ENCODE results near the gene RPS23. TPM values are rescaled to one million over a fixed set of nuclear protein-coding genes. Genes with fewer than 3 reads are reported as not detected.

The RPS23 gene
- total and polyA plus RNA-seq, 5 donors from 2014 or later, result 2,211 to 3,406 (median 2,715) TPM

DNA sequence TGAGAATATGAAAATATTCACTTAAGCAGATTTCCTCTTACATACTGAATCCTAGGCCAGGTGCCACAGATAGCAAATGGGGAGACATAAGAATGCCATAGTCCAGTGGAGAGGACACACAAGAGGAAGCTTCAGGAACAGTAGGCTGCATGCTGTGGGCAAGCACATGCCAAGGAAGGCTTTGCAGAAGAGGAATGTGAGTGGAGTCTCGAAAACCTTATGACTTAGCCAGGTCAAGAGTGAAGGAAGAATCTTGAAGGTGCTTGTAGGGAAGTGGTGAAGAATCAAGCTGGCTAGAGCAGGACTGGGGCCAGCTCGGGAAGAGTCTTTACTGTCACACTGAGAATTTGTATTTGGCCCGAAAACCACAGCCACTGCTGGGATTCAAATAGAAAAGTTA lies 20.4 kb downstream of the RPS23 start:
- no peak for ATAC-seq (ENCODE audit: low read depth in 2 of 2)
- no peaks in the 10 kb centered on the region for H3K9me3 Mint-ChIP-seq
- Histone ChIP-seq H3K9me3 (ENCODE audit: control insufficient read depth in 2 of 2, low read length in 2 of 2) (no peaks in the 10 kb centered on the region), H3K4me1 (ENCODE audit: control insufficient read depth, insufficient read depth, low read length, poor library complexity, severe bottlenecking) (no peaks in the 10 kb centered on the region), H3K36me3 (ENCODE audit: control insufficient read depth, insufficient read depth, low read length) (no peaks in the 10 kb centered on the region), H3K27ac (ENCODE audit: insufficient read depth, low read length, poor library complexity, severe bottlenecking) (no peak overlapping the region), H3K27me3 (ENCODE audit: control insufficient read depth, insufficient read depth, low read length) (no peaks in the 10 kb centered on the region), H3K4me3 (ENCODE audit: low read depth, low read length) (no peak overlapping the region)
- H3K4me3 Mint-ChIP-seq, result no peak overlapping the region
- peaks cover 0 to 2% (median 0%) of the 10 kb centered on the region in 4 donors for H3K4me1 Mint-ChIP-seq
- no peak for DNase-seq
- H3K27ac Mint-ChIP-seq, result no peak overlapping the region
- H3K27me3 Mint-ChIP-seq, result no peaks in the 10 kb centered on the region
- peaks cover 15% of the 10 kb centered on the region for H3K36me3 Mint-ChIP-seq

DNA sequence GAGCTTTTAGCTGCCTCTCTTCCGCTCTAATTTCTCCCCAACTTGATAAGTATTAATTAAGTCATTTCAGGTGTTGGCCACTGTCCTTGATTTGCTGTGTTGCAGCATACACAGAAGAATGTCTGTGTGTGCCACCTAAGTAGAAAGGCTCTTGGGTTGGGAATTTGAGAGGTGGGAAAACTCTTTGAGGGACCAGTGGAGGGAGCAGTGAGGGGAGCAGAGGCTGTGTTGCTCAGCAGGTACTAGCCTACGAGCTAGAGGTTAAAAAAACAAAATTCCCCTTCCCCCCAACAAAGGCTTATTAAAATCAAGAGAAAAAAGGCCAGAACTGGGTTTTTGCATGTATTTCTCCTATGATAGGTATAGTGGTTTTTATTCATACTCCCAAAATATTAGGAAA lies 20.9 kb downstream of the RPS23 start:
- H3K4me3 ChIP-seq (ENCODE audit: low read depth, low read length), result no peak overlapping the region
- H3K27me3 ChIP-seq (ENCODE audit: control insufficient read depth, insufficient read depth, low read length), result no peaks in the 10 kb centered on the region
- no peaks in the 10 kb centered on the region for H3K36me3 ChIP-seq (ENCODE audit: control insufficient read depth, insufficient read depth, low read length)
- Mint-ChIP-seq H3K4me1 (peaks cover 0 to 4% (median under 1%) of the 10 kb centered on the region in 4 donors), H3K4me3 (no peak overlapping the region), H3K36me3 (peaks cover 17% of the 10 kb centered on the region), H3K9me3 (no peaks in the 10 kb centered on the region), H3K27ac (no peak overlapping the region), H3K27me3 (no peaks in the 10 kb centered on the region)
- no peak for DNase-seq
- no peak overlapping the region for H3K27ac ChIP-seq (ENCODE audit: insufficient read depth, low read length, poor library complexity, severe bottlenecking)
- no peak for ATAC-seq (ENCODE audit: low read depth in 2 of 2)
- H3K9me3 ChIP-seq (ENCODE audit: control insufficient read depth in 2 of 2, low read length in 2 of 2), result no peaks in the 10 kb centered on the region
- no peaks in the 10 kb centered on the region for H3K4me1 ChIP-seq (ENCODE audit: control insufficient read depth, insufficient read depth, low read length, poor library complexity, severe bottlenecking)

DNA sequence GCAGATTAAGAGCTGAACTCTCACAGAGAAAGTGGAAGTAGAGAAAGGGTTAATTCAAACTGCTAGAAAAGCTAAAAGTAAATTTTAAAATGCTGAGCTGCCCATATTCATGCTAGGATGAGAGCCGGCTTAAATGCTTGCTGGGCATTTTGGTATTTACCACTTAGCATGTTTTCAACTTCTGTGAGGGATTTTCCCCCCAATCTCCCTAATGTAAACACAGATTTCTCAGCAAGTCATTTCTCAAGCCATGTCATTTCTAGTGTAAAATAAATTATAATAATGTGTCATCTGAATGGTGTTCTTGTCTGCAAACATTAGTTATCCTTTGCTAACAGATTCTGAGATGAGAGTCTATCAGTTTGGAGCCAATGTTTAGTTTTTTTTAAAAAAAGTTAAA lies 22.3 kb downstream of the RPS23 start:
- Histone ChIP-seq H3K27me3 (ENCODE audit: control insufficient read depth, insufficient read depth, low read length) (no peaks in the 10 kb centered on the region), H3K27ac (ENCODE audit: insufficient read depth, low read length, poor library complexity, severe bottlenecking) (no peak overlapping the region), H3K4me3 (ENCODE audit: low read depth, low read length) (no peak overlapping the region), H3K9me3 (ENCODE audit: control insufficient read depth in 2 of 2, low read length in 2 of 2) (no peaks in the 10 kb centered on the region), H3K36me3 (ENCODE audit: control insufficient read depth, insufficient read depth, low read length) (no peaks in the 10 kb centered on the region), H3K4me1 (ENCODE audit: control insufficient read depth, insufficient read depth, low read length, poor library complexity, severe bottlenecking) (no peaks in the 10 kb centered on the region)
- Mint-ChIP-seq H3K27me3 (no peaks in the 10 kb centered on the region), H3K36me3 (peaks cover 24% of the 10 kb centered on the region), H3K9me3 (no peaks in the 10 kb centered on the region), H3K4me3 (no peak overlapping the region), H3K4me1 (peaks cover 0 to 4% (median under 1%) of the 10 kb centered on the region in 4 donors), H3K27ac (peak overlapping the region in 1 of 3 donors; percentile 65)
- DNase-seq, result peak in 1 of 3 donors; percentile 14
- no peak for ATAC-seq (ENCODE audit: low read depth in 2 of 2)

DNA sequence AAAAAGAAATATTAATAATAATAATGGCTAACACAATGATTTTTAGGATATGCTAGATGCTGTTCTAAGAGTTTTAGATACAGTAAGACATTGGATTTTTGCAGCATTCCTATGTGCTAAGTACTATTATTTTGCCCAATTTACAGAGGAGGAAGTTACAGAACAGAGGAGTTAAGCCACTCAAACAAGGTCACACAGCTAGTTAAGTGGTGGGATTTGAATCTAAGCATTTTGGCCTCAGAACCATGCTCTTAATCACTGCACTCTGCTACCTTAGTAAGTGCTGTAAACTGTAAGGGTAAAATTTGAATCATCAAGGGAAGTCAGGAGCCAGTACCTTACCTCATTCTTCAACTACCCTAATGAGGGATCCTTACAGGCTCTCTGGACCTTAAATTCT lies 25.4 kb downstream of the RPS23 start:
- Mint-ChIP-seq H3K27ac (no peak overlapping the region), H3K4me1 (peaks cover 0 to 4% (median 0%) of the 10 kb centered on the region in 4 donors), H3K27me3 (no peaks in the 10 kb centered on the region), H3K9me3 (peaks cover 0 to 5% (median 0%) of the 10 kb centered on the region in 7 donors), H3K4me3 (no peak overlapping the region), H3K36me3 (peaks cover 34% of the 10 kb centered on the region)
- ATAC-seq (ENCODE audit: low read depth in 2 of 2), result no peak
- Histone ChIP-seq H3K9me3 (ENCODE audit: control insufficient read depth in 2 of 2, low read length in 2 of 2) (peaks cover 0 to 3% of the 10 kb centered on the region in 2 experiments), H3K4me1 (ENCODE audit: control insufficient read depth, insufficient read depth, low read length, poor library complexity, severe bottlenecking) (no peaks in the 10 kb centered on the region), H3K27me3 (ENCODE audit: control insufficient read depth, insufficient read depth, low read length) (no peaks in the 10 kb centered on the region), H3K27ac (ENCODE audit: insufficient read depth, low read length, poor library complexity, severe bottlenecking) (no peak overlapping the region), H3K4me3 (ENCODE audit: low read depth, low read length) (no peak overlapping the region), H3K36me3 (ENCODE audit: control insufficient read depth, insufficient read depth, low read length) (no peaks in the 10 kb centered on the region)
- no peak for DNase-seq

DNA sequence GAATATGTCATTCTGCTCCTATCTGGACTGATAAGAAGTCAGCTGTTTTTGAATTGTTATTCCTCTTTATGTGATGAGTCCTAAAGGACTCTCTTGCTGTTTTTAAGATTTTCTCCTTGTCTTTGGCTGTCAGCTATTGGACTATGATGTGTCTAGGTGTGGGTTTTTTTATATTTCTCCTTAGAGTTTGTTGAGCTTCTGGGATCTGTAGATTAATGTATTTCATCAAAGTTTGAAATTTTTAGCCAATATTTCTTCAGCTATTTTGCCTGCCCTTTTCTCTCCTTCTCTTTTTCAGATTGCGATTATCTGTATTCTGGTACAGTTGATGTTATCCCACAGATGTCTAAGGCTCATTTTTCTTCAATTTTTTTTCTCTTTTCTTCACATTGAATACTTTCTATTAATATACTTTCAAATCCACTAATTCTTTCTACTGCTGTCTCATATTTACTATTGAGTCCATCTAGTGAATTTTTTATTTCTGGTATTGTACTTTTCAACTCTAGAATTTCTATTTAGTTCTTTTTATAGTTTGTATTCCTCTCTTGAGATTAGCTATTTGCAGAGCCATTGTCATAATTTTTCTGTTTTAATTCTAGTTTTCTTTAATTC lies 31.1 kb downstream of the RPS23 start:
- H3K4me3 ChIP-seq (ENCODE audit: low read depth, low read length), result no peak overlapping the region
- no peaks in the 10 kb centered on the region for H3K36me3 ChIP-seq (ENCODE audit: control insufficient read depth, insufficient read depth, low read length)
- Mint-ChIP-seq H3K36me3 (peaks cover 22% of the 10 kb centered on the region), H3K27me3 (no peaks in the 10 kb centered on the region), H3K4me3 (peak overlapping the region in 1 of 4 donors; percentile 7), H3K27ac (no peak overlapping the region), H3K4me1 (no peaks in the 10 kb centered on the region), H3K9me3 (peaks cover 0 to 18% (median 1%) of the 10 kb centered on the region in 7 donors)
- no peak for ATAC-seq (ENCODE audit: low read depth in 2 of 2)
- H3K9me3 ChIP-seq (ENCODE audit: control insufficient read depth in 2 of 2, low read length in 2 of 2), result peaks cover 0 to 16% of the 10 kb centered on the region in 2 experiments
- H3K4me1 ChIP-seq (ENCODE audit: control insufficient read depth, insufficient read depth, low read length, poor library complexity, severe bottlenecking), result no peaks in the 10 kb centered on the region
- no peaks in the 10 kb centered on the region for H3K27me3 ChIP-seq (ENCODE audit: control insufficient read depth, insufficient read depth, low read length)
- no peak for DNase-seq
- no peak overlapping the region for H3K27ac ChIP-seq (ENCODE audit: insufficient read depth, low read length, poor library complexity, severe bottlenecking)

DNA sequence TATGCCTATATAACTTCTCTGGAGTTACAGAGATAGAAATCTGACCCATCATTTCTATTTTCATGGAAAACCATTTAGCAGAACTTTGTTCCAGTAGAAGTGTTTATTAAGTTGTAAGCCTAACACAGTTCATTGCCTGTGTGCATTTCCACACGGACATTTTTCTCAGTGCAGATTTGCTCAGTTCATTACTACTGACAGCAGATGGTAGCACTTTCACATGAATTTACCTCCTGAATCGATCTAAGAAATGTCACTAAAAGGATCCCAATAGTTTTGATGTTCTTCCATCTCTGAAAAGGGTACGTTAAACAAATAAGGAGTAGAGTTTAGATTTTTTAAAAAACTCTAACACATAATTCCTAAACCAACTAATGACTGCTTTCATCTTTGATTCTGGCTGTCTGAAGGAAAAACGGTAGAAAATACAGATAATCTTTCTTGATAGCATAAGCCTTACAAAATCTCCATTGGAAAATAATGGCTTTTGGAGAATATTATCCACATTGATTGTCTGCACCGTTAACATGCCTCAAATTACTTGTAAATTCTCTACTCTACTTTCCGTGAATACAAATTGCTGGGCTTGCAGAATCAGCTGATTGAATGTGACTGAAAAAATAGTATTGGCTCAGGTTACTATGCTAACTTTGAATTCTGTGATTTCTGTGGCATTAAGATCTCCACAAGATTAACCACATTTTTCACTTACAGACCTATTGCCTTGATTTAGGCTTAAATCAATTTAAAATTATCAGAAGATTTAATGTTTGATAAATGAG lies 33.1 kb downstream of the RPS23 start:
- H3K4me3 Mint-ChIP-seq, result no peak overlapping the region
- peaks cover 10% of the 10 kb centered on the region for H3K36me3 Mint-ChIP-seq
- Histone ChIP-seq H3K36me3 (ENCODE audit: control insufficient read depth, insufficient read depth, low read length) (no peaks in the 10 kb centered on the region), H3K27me3 (ENCODE audit: control insufficient read depth, insufficient read depth, low read length) (no peaks in the 10 kb centered on the region), H3K27ac (ENCODE audit: insufficient read depth, low read length, poor library complexity, severe bottlenecking) (no peak overlapping the region), H3K4me1 (ENCODE audit: control insufficient read depth, insufficient read depth, low read length, poor library complexity, severe bottlenecking) (no peaks in the 10 kb centered on the region), H3K9me3 (ENCODE audit: control insufficient read depth in 2 of 2, low read length in 2 of 2) (peaks cover 0 to 16% of the 10 kb centered on the region in 2 experiments), H3K4me3 (ENCODE audit: low read depth, low read length) (no peak overlapping the region)
- H3K27ac Mint-ChIP-seq, result no peak overlapping the region
- DNase-seq (no peak), ATAC-seq (ENCODE audit: low read depth in 2 of 2) (no peak)
- no peaks in the 10 kb centered on the region for H3K4me1 Mint-ChIP-seq
- peaks cover 0 to 18% (median 1%) of the 10 kb centered on the region in 7 donors for H3K9me3 Mint-ChIP-seq
- no peaks in the 10 kb centered on the region for H3K27me3 Mint-ChIP-seq

DNA sequence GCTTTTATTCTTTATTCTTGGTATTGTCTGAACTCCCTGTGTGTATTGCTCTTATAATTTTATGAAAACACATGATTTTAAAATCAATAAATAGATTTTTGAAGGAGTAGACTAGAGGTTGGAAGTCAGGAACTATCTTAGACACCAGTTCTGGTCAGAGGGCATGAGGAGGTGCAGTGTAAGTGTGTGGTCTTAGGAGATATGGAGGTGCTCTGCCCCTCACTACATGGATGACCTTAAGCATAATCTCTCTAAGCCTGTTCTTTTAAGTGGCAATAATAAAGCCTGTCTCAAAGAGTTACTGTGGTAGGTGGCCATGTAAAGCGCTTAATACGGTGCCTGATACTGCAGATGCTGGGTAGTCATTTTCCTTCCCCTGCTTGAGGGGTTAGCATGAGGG lies 34.0 kb downstream of the RPS23 start:
- peaks cover 0 to 18% (median 1%) of the 10 kb centered on the region in 7 donors for H3K9me3 Mint-ChIP-seq
- DNase-seq (no peak), ATAC-seq (ENCODE audit: low read depth in 2 of 2) (no peak)
- Histone ChIP-seq H3K27ac (ENCODE audit: insufficient read depth, low read length, poor library complexity, severe bottlenecking) (no peak overlapping the region), H3K4me3 (ENCODE audit: low read depth, low read length) (no peak overlapping the region), H3K27me3 (ENCODE audit: control insufficient read depth, insufficient read depth, low read length) (no peaks in the 10 kb centered on the region), H3K9me3 (ENCODE audit: control insufficient read depth in 2 of 2, low read length in 2 of 2) (peaks cover 0 to 16% of the 10 kb centered on the region in 2 experiments), H3K4me1 (ENCODE audit: control insufficient read depth, insufficient read depth, low read length, poor library complexity, severe bottlenecking) (no peaks in the 10 kb centered on the region), H3K36me3 (ENCODE audit: control insufficient read depth, insufficient read depth, low read length) (no peaks in the 10 kb centered on the region)
- H3K4me3 Mint-ChIP-seq, result no peak overlapping the region
- H3K27ac Mint-ChIP-seq, result no peak overlapping the region
- no peaks in the 10 kb centered on the region for H3K4me1 Mint-ChIP-seq
- no peaks in the 10 kb centered on the region for H3K27me3 Mint-ChIP-seq
- peaks cover 10% of the 10 kb centered on the region for H3K36me3 Mint-ChIP-seq
